ENCODE measurements around the gene CYB5A. TPM values are rescaled to one million over a fixed set of nuclear protein-coding genes. Genes with fewer than 3 reads are reported as not detected.

Gene CYB5A
- total RNA-seq, 3 donors from 2014 or later (not counting 1 experiment from before 2014, with no cell fraction given) = 10.4 to 14.6 (median 13.0) TPM

DNA sequence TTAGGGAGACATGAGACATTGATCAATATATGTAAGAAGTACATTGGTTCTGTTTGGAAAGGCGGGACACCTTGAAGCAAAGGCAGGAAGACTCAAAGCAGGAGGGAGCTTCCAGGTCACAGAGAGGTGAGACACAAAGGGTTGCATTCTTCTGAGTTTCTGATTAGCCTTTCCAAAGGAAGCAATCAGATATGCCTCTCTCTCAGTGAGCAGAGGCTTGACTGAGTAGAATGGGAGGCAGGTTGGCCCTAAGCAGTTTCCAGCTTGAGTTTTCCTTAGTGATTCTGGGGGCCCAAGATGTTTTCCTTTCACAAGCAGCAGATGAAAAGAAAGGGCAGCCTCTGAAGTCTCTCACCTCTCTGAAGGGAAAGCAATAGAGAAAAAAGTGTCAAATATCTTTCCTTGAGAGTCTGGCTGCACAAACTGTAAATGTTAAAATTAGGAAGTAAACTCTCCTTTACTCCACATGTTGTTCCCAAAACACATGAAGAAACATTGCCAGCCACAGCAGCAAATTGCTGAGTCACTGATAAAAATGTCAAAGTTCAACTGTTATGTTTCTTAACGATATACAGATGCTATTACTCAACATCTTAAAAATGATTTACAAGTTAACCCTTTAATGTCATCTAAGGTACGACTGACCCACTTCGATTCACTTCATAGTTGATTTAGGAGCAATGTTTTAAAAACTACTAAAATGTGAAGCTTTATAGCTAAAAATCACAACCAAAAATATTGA, 40.3 kb downstream of the CYB5A start:
- no peaks in the 10 kb centered on the region for H3K9me3 Mint-ChIP-seq
- no peak overlapping the region for H3K27ac Mint-ChIP-seq
- TF ChIP-seq, protein P1, sequence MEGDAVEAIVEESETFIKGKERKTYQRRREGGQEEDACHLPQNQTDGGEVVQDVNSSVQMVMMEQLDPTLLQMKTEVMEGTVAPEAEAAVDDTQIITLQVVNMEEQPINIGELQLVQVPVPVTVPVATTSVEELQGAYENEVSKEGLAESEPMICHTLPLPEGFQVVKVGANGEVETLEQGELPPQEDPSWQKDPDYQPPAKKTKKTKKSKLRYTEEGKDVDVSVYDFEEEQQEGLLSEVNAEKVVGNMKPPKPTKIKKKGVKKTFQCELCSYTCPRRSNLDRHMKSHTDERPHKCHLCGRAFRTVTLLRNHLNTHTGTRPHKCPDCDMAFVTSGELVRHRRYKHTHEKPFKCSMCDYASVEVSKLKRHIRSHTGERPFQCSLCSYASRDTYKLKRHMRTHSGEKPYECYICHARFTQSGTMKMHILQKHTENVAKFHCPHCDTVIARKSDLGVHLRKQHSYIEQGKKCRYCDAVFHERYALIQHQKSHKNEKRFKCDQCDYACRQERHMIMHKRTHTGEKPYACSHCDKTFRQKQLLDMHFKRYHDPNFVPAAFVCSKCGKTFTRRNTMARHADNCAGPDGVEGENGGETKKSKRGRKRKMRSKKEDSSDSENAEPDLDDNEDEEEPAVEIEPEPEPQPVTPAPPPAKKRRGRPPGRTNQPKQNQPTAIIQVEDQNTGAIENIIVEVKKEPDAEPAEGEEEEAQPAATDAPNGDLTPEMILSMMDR (IDR thresholded peaks at IDR 0.05) = no peak
- intact Hi-C loops (cut with micrococcal nuclease) = no loop called here
- no peaks in the 10 kb centered on the region for H3K27me3 Mint-ChIP-seq (ENCODE audit: low read depth in 2 of 2)
- no peak overlapping the region for H3K4me3 Mint-ChIP-seq
- H3K9me3 ChIP-seq (ENCODE audit: control insufficient read depth, insufficient read depth, low read length) = no peaks in the 10 kb centered on the region
- no peaks in the 10 kb centered on the region for H3K27me3 ChIP-seq (ENCODE audit: control insufficient read depth, insufficient read depth, low read length)
- H3K36me3 Mint-ChIP-seq = no peaks in the 10 kb centered on the region
- no peak overlapping the region for H3K4me3 ChIP-seq (ENCODE audit: low read length)
- WGBS (ENCODE audit: insufficient coverage) = 55% methylated on average over 2 of the region's 4 CpGs
- DNase-seq (no peak), ATAC-seq (no peak)
- H3K36me3 ChIP-seq (ENCODE audit: control insufficient read depth, insufficient read depth, low read length) = peaks cover 5% of the 10 kb centered on the region
- H3K4me1 ChIP-seq (ENCODE audit: control insufficient read depth, insufficient read depth, low read length) = no peaks in the 10 kb centered on the region
- no peaks in the 10 kb centered on the region for H3K4me1 Mint-ChIP-seq
- no peak overlapping the region for H3K27ac ChIP-seq (ENCODE audit: low read length)

GRCh38 chr18:74250131-74250530, 41.6 kb downstream of the CYB5A start:
- WGBS (ENCODE audit: insufficient coverage) = 94% methylated on average over 12 of the region's 12 CpGs
- H3K4me3 ChIP-seq (ENCODE audit: low read length) = no peak overlapping the region
- ATAC-seq = no peak
- DNase-seq = no peak
- Mint-ChIP-seq H3K27ac (no peak overlapping the region), H3K9me3 (no peaks in the 10 kb centered on the region), H3K4me3 (no peak overlapping the region), H3K27me3 (ENCODE audit: low read depth in 2 of 2) (no peaks in the 10 kb centered on the region), H3K36me3 (no peaks in the 10 kb centered on the region), H3K4me1 (no peaks in the 10 kb centered on the region)
- intact Hi-C loops (cut with micrococcal nuclease) = no loop called here
- no peaks in the 10 kb centered on the region for H3K4me1 ChIP-seq (ENCODE audit: control insufficient read depth, insufficient read depth, low read length)
- TF ChIP-seq, protein P1 (IDR thresholded peaks at IDR 0.05) = no peak
- H3K9me3 ChIP-seq (ENCODE audit: control insufficient read depth, insufficient read depth, low read length) = no peaks in the 10 kb centered on the region
- H3K36me3 ChIP-seq (ENCODE audit: control insufficient read depth, insufficient read depth, low read length) = peaks cover 5% of the 10 kb centered on the region
- no peak overlapping the region for H3K27ac ChIP-seq (ENCODE audit: low read length)
- H3K27me3 ChIP-seq (ENCODE audit: control insufficient read depth, insufficient read depth, low read length) = no peaks in the 10 kb centered on the region

DNA sequence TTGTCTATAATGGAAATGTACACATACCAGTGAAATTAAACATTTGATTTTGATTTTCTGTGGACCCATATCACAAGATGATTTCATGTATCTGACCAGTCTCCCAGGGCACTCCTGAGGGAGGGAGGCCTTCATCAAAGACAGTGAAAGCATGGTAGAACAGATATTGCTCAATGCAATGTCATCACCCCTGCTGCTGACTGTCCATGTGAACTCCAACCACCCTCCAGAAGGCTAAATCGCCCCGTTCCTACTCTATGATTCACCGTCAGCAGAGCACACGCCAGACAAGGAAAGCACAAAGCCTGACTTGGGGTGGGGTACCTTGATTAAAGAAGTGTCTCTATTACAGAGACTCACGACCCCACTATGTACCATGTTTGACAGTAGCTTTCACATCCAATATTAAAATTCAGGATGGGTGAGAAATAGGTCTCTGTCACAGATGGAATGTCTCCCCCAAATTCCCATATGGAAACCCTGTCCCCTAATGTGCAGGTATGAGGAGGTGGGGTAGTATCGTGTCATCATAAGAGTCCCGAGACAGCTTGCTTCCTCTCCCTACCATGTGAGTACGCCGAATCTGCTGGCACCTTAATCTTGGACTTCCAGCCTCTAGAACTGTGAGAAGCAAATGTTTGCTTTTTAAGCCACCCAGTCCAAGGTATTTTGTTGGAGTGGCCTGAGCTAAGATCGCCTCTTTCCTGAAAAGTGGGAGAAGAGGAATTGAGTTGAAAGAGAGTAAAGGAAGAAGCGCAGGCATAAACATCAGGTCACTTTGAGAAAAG, 42.4 kb downstream of the CYB5A start:
- intact Hi-C loops (cut with micrococcal nuclease) = no loop called here
- Mint-ChIP-seq H3K27me3 (ENCODE audit: low read depth in 2 of 2) (no peaks in the 10 kb centered on the region), H3K9me3 (no peaks in the 10 kb centered on the region), H3K36me3 (no peaks in the 10 kb centered on the region), H3K27ac (no peak overlapping the region), H3K4me1 (no peaks in the 10 kb centered on the region), H3K4me3 (no peak overlapping the region)
- no peak for DNase-seq
- ATAC-seq = no peak
- Histone ChIP-seq H3K4me3 (ENCODE audit: low read length) (no peak overlapping the region), H3K27me3 (ENCODE audit: control insufficient read depth, insufficient read depth, low read length) (no peaks in the 10 kb centered on the region), H3K27ac (ENCODE audit: low read length) (no peak overlapping the region), H3K36me3 (ENCODE audit: control insufficient read depth, insufficient read depth, low read length) (peaks cover 5% of the 10 kb centered on the region), H3K4me1 (ENCODE audit: control insufficient read depth, insufficient read depth, low read length) (no peaks in the 10 kb centered on the region), H3K9me3 (ENCODE audit: control insufficient read depth, insufficient read depth, low read length) (no peaks in the 10 kb centered on the region)
- WGBS (ENCODE audit: insufficient coverage) = 87% methylated on average over 9 of the region's 11 CpGs
- TF ChIP-seq, protein P1 (IDR thresholded peaks at IDR 0.05) = no peak
